HEK293 (cell line): ENCODE measurements around the gene C16orf74.

ENCODE experiments used
- CTCF ChIA-PET: fragments of 350-600 bp; formaldehyde crosslinking; extraction: SDS; loops from one replicate; lab custom pipeline; 2021; ENCODE audit warnings: antibody characterized with exemption; lab: Yijun Ruan, JAX
- POLR2A ChIA-PET: fragments of 300-600 bp; formaldehyde crosslinking; extraction: SDS; loops from one replicate; lab custom pipeline; 2020; ENCODE audit warnings: antibody characterized with exemption, inconsistent platforms; lab: Yijun Ruan, JAX
- H3K27ac ChIP-seq: fragments of 200-500 bp; sonication (Bioruptor generic); 2 replicates; pipeline ENCODE4 v1.5.1; 2014; ENCODE audit warnings: low read depth, low read length, control low read depth, inconsistent platforms; ENCODE audit errors: extremely low read depth
- H3K36me3 ChIP-seq, 2 experiments: fragments of 200-500 bp in 1 of 2; sonication (Bioruptor generic) in 1 of 2; 1 replicate in 1 of 2; 2 replicates in 1 of 2; pipeline ENCODE4 v1.5.1; 2014 to 2017; ENCODE audit warnings: inconsistent platforms in 2 of 2, low read length in 2 of 2; ENCODE audit not compliant: control insufficient read depth in 2 of 2, insufficient read depth in 1 of 2
- H3K4me1 ChIP-seq: fragments of 200-500 bp; sonication (Bioruptor generic); 2 replicates; pipeline ENCODE4 v1.5.1; 2014; ENCODE audit warnings: mild to moderate bottlenecking, low read length, inconsistent platforms; ENCODE audit not compliant: control insufficient read depth, insufficient read depth
- H3K4me3 ChIP-seq: 2 replicates; pipeline ENCODE4 v1.5.1; 2011; ENCODE audit warnings: low read depth, mild to moderate bottlenecking, control low read depth, low read length, moderate library complexity
- H3K9me3 ChIP-seq: fragments of 200-500 bp; sonication (Bioruptor generic); 2 replicates; pipeline ENCODE4 v1.5.1; 2014; ENCODE audit warnings: low read depth, low read length, inconsistent platforms; ENCODE audit not compliant: control insufficient read depth, insufficient read depth
- SALL2 ChIP-seq: fragments of 450-650 bp; formaldehyde crosslinking; IDR thresholded peaks from 2 replicates; pipeline ENCODE4 v1.5.0; 2017; ENCODE audit warnings: missing biosample characterization, mild to moderate bottlenecking, missing genetic modification characterization, borderline replicate concordance
- ZBTB1 ChIP-seq: fragments of 450-650 bp; formaldehyde crosslinking; IDR thresholded peaks from 2 replicates; pipeline ENCODE4 v1.5.1; 2016; ENCODE audit warnings: missing biosample characterization, missing genetic modification characterization
- ZEB2 ChIP-seq: fragments of 450-650 bp; formaldehyde crosslinking; IDR thresholded peaks from 2 replicates; pipeline ENCODE4 v1.5.1; 2016; ENCODE audit warnings: missing biosample characterization, missing genetic modification characterization
- ZNF133 ChIP-seq: fragments of 450-650 bp; formaldehyde crosslinking; IDR thresholded peaks from 2 replicates; pipeline ENCODE4 v1.5.1; 2016; ENCODE audit warnings: missing biosample characterization, missing genetic modification characterization
- ZNF16 ChIP-seq: fragments of 450-650 bp; formaldehyde crosslinking; IDR thresholded peaks from 2 replicates; pipeline ENCODE4 v1.5.1; 2016; ENCODE audit warnings: low read depth, missing biosample characterization, missing genetic modification characterization
- ZNF23 ChIP-seq: fragments of 450-650 bp; formaldehyde crosslinking; IDR thresholded peaks from 2 replicates; pipeline ENCODE4 v1.5.1; 2016; ENCODE audit warnings: missing biosample characterization, missing genetic modification characterization, borderline replicate concordance
- ZNF248 ChIP-seq: fragments of 450-650 bp; formaldehyde crosslinking; IDR thresholded peaks from 2 replicates; pipeline ENCODE4 v1.5.1; 2017; ENCODE audit warnings: missing biosample characterization, missing genetic modification characterization
- ZNF350 ChIP-seq: fragments of 450-650 bp; formaldehyde crosslinking; IDR thresholded peaks from 2 replicates; pipeline ENCODE4 v1.5.0; 2017; ENCODE audit warnings: missing biosample characterization, mild to moderate bottlenecking, missing genetic modification characterization
- ZNF423 ChIP-seq: fragments of 450-650 bp; formaldehyde crosslinking; IDR thresholded peaks from 2 replicates; pipeline ENCODE4 v1.5.1; 2016; ENCODE audit warnings: missing biosample characterization, missing genetic modification characterization
- ZNF510 ChIP-seq: fragments of 450-650 bp; formaldehyde crosslinking; IDR thresholded peaks from 2 replicates; pipeline ENCODE4 v1.5.1; 2018; ENCODE audit warnings: mild to moderate bottlenecking, missing genetic modification characterization, missing biosample characterization; ENCODE audit not compliant: insufficient replicate concordance
- ZNF549 ChIP-seq: fragments of 450-650 bp; IDR thresholded peaks from 2 replicates; pipeline ENCODE4 v1.5.1; 2018; ENCODE audit warnings: missing biosample characterization, missing genetic modification characterization, mild to moderate bottlenecking, inconsistent platforms, moderate library complexity
- ZNF596 ChIP-seq: fragments of 450-650 bp; IDR thresholded peaks from 2 replicates; pipeline ENCODE4 v1.5.0; 2018; ENCODE audit warnings: missing biosample characterization, mild to moderate bottlenecking, missing genetic modification characterization, moderate library complexity
- ZNF677 ChIP-seq: fragments of 450-650 bp; IDR thresholded peaks from 2 replicates; pipeline ENCODE4 v1.5.0; 2018; ENCODE audit warnings: missing biosample characterization, mild to moderate bottlenecking, missing genetic modification characterization, moderate library complexity
- TF ChIP-seq, protein P1 (sequence below): fragments of 450-650 bp; formaldehyde crosslinking; IDR thresholded peaks from 2 replicates; pipeline ENCODE4 v1.5.1; 2017; ENCODE audit warnings: missing biosample characterization, missing genetic modification characterization
- TF ChIP-seq, protein P2 (sequence below): fragments of 450-650 bp; formaldehyde crosslinking; IDR thresholded peaks from 2 replicates; pipeline ENCODE4 v1.5.1; 2016; ENCODE audit warnings: missing biosample characterization, missing genetic modification characterization
- TF ChIP-seq, protein P3 (sequence below): fragments of 450-650 bp; formaldehyde crosslinking; IDR thresholded peaks from 2 replicates; pipeline ENCODE4 v1.5.1; 2016; ENCODE audit warnings: missing biosample characterization, missing genetic modification characterization

Gene C16orf74

DNA sequence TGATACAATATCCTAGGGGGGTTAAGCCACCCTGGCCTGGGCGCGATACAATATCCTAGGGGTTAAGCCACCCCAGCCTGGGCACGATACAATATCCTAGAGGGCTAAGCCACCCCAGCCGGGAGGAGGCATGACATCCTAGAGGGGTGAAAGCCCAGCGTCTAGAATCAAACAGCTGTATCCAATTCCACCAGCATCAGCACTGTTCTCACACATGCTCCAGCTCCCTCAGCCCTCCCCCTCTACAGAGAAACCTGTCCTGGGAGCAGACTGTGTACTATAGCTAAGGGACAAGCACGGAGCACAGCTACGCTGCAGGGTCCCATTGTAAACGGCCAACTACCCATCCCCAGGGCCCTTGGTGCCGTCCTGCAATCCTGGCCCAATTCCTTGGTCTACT, 68.4 kb downstream of the C16orf74 start:
- Histone ChIP-seq H3K9me3 (no peaks in the 10 kb centered on the region), H3K27ac (no peak overlapping the region), H3K4me3 (no peak overlapping the region), H3K36me3 (peaks cover 24 to 92% of the 10 kb centered on the region in 2 experiments; a peak in 2 of 3 replicates), H3K4me1 (no peaks in the 10 kb centered on the region; the same call in 1 of the 2 replicates)
- ChIA-PET CTCF (interaction anchor here (1.3 to 2.3 kb wide), 2 partner anchors 35 to 36 kb away, joined by 9 to 10 read pairs; no protein-coding TSS in a partner anchor), POLR2A (interaction anchor here (1.5 kb wide), 1 partner anchor 9 kb away, joined by 6 read pairs; no protein-coding TSS in a partner anchor)
- TF ChIP-seq ZNF23 (tag by site-specific recombination): no peak
- TF ChIP-seq, protein P1, sequence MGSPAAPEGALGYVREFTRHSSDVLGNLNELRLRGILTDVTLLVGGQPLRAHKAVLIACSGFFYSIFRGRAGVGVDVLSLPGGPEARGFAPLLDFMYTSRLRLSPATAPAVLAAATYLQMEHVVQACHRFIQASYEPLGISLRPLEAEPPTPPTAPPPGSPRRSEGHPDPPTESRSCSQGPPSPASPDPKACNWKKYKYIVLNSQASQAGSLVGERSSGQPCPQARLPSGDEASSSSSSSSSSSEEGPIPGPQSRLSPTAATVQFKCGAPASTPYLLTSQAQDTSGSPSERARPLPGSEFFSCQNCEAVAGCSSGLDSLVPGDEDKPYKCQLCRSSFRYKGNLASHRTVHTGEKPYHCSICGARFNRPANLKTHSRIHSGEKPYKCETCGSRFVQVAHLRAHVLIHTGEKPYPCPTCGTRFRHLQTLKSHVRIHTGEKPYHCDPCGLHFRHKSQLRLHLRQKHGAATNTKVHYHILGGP: no peak
- no peak for TF ChIP-seq ZNF677
- no peak for TF ChIP-seq ZNF549 (tag by site-specific recombination)

DNA sequence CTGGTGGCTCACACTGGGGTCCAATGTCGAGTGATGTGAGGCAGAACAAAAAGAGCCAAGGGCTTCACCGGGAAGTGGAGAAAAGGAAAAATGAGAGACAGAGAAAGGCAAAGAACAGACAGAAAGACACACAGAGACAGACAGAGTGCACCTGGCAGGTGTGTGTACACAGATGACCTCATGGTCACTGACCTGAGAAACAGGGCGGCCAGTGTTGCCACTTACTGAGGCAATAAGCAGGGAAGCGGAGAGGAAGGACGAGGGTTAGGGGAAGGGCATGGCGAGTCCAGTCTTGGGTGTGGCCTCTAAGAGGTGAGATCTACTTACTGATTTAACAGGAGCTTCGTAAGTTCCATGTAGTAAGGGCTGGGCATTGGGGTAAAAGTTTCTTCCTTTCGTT, 69.6 kb downstream of the C16orf74 start:
- CTCF ChIA-PET: interaction anchor here (1.0 to 1.7 kb wide), 4 partner anchors 15 to 261 kb away, joined by 3 to 7 read pairs (median 4); no protein-coding TSS in a partner anchor

DNA sequence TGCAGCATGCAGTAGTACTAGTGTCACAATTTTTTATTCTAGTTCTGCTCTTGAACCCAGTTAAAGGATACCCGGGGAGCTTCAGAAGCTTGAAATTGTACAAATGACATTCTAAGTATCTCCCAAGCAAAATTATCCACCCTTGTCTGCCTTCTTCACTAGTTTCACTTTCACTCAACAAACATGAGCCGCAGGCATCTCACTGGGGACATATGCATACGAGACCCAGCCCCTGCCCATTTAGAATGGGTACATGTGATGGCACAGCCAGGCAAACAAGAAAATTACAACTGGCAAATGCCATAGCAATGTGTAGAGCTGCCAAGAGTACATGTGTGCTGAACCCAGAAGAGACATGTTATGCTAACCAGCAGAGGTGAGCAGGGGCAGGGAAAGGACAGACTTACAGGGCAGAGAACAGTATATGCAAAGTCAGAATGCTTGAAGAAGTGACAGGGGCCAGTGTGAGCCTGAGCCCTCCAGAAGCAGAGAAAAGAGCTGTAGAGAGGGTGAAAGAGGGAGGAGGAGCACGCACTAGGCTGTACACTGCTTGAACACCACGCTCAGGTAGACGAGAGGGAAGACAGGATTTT, 70.4 kb downstream of the C16orf74 start:
- CTCF ChIA-PET: interaction anchor here (0.7 to 1.7 kb wide), 4 partner anchors 14 to 64 kb away, joined by 3 to 7 read pairs (median 4); no protein-coding TSS in a partner anchor
- H3K9me3 ChIP-seq: no peaks in the 10 kb centered on the region
- TF ChIP-seq, protein P2, sequence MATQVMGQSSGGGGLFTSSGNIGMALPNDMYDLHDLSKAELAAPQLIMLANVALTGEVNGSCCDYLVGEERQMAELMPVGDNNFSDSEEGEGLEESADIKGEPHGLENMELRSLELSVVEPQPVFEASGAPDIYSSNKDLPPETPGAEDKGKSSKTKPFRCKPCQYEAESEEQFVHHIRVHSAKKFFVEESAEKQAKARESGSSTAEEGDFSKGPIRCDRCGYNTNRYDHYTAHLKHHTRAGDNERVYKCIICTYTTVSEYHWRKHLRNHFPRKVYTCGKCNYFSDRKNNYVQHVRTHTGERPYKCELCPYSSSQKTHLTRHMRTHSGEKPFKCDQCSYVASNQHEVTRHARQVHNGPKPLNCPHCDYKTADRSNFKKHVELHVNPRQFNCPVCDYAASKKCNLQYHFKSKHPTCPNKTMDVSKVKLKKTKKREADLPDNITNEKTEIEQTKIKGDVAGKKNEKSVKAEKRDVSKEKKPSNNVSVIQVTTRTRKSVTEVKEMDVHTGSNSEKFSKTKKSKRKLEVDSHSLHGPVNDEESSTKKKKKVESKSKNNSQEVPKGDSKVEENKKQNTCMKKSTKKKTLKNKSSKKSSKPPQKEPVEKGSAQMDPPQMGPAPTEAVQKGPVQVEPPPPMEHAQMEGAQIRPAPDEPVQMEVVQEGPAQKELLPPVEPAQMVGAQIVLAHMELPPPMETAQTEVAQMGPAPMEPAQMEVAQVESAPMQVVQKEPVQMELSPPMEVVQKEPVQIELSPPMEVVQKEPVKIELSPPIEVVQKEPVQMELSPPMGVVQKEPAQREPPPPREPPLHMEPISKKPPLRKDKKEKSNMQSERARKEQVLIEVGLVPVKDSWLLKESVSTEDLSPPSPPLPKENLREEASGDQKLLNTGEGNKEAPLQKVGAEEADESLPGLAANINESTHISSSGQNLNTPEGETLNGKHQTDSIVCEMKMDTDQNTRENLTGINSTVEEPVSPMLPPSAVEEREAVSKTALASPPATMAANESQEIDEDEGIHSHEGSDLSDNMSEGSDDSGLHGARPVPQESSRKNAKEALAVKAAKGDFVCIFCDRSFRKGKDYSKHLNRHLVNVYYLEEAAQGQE: no peak
- no peak for TF ChIP-seq ZNF133
- TF ChIP-seq ZNF248 (tag by site-specific recombination): no peak
- no peak for TF ChIP-seq ZNF16 (tag by site-specific recombination)
- TF ChIP-seq ZEB2 (tag by site-specific recombination): no peak
- TF ChIP-seq, protein P3, sequence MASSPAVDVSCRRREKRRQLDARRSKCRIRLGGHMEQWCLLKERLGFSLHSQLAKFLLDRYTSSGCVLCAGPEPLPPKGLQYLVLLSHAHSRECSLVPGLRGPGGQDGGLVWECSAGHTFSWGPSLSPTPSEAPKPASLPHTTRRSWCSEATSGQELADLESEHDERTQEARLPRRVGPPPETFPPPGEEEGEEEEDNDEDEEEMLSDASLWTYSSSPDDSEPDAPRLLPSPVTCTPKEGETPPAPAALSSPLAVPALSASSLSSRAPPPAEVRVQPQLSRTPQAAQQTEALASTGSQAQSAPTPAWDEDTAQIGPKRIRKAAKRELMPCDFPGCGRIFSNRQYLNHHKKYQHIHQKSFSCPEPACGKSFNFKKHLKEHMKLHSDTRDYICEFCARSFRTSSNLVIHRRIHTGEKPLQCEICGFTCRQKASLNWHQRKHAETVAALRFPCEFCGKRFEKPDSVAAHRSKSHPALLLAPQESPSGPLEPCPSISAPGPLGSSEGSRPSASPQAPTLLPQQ (tag by site-specific recombination): no peak
- TF ChIP-seq ZNF350 (tag by site-specific recombination): no peak
- no peak for TF ChIP-seq ZNF510 (tag by site-specific recombination)
- TF ChIP-seq, all 188 proteins: peak for 0
- H3K4me3 ChIP-seq: no peak overlapping the region
- no peak overlapping the region for H3K27ac ChIP-seq
- no peaks in the 10 kb centered on the region for H3K4me1 ChIP-seq
- POLR2A ChIA-PET: no interaction called here
- H3K36me3 ChIP-seq: peaks cover 23 to 100% of the 10 kb centered on the region in 2 experiments; a peak in 2 of 3 replicates

More for the DNA sequence above, 69.6 kb downstream of the C16orf74 start:
- POLR2A ChIA-PET: no interaction called here
- TF ChIP-seq ZNF423 (tag by site-specific recombination): no peak
- TF ChIP-seq SALL2: no peak
- TF ChIP-seq ZNF596 (tag by site-specific recombination): no peak
- TF ChIP-seq ZBTB1 (tag by site-specific recombination): no peak
- Histone ChIP-seq H3K4me1 (no peaks in the 10 kb centered on the region), H3K4me3 (no peak overlapping the region), H3K27ac (no peak overlapping the region), H3K9me3 (no peaks in the 10 kb centered on the region), H3K36me3 (peaks cover 23 to 95% of the 10 kb centered on the region in 2 experiments; a peak in 2 of 3 replicates)
